ENCODE measurements around the gene LDB2. TPM values are rescaled to one million over a fixed set of nuclear protein-coding genes. Genes with fewer than 3 reads are reported as not detected.
"Not testable (repeated sequence)": the region's sequence is repeated elsewhere in the genome, so short reads cannot be mapped to it uniquely, and the experiment has no call there.

Gene LDB2
- total RNA-seq, 2 donors from 2014 or later, result 30.3 to 45.4 TPM

GRCh38 chr4:16641971-16642370 lies 256.5 kb downstream of the LDB2 start:
- ATAC-seq (peak in 1 of 2 donors; percentile 75), DNase-seq (no peak)
- intact Hi-C loops (cut with DNase I), result no loop called here

- ATAC-seq (no peak), DNase-seq (no peak)
- intact Hi-C loops (cut with DNase I), result no loop called here
Measured at GRCh38 chr4:16636912-16637630, 261.4 kb downstream of the LDB2 start.

GRCh38 chr4:16636304-16636703 lies 262.1 kb downstream of the LDB2 start:
- ATAC-seq (no peak), DNase-seq (no peak)
- intact Hi-C loops (cut with DNase I), result no loop called here

DNA sequence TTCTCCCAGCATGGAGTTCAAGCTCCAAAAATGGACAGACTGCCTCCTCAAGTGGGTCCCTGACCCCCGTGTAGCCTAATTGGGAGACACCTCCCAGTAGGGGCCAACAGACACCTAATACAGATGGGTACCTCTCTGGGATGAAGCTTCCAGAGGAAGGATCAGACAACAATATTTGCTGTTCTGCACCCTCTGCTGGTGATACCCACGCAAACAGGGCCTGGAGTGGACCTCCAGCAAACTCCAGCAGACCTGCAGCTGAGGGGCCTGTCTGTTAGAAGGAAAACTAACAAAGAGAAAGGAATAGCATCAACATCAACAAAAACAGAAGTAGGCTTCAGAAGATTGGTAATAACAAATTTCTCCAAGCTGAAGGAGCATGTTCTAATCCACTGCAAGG lies 269.2 kb downstream of the LDB2 start:
- DNase-seq; ATAC-seq; intact Hi-C loops (cut with DNase I): not testable (repeated sequence)

DNA sequence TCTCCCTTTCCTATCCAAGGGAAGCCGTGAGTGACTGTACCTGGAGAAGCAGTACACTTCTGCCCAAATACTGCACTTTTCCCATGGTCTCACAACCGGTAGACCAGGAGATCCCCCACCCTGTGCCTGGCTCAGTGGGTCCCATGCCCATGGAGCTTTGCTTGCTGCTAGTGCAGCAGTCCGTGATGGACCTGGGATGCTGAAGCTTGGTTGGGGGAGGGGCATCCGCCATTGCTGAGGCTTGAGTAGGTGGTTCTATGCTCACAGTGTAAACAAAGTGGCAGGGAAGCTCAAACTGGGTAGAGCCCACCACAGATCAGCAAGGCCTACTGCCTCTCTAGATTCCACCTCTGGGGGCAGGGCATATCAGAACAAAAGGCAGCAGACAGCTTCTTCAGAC lies 269.6 kb downstream of the LDB2 start:
- intact Hi-C loops (cut with DNase I); ATAC-seq; DNase-seq: not testable (repeated sequence)

- ATAC-seq, result peak in 1 of 2 donors; percentile 56
- intact Hi-C loops (cut with DNase I), result no loop called here
- DNase-seq, result no peak
Measured at GRCh38 chr4:16627999-16628398, 270.4 kb downstream of the LDB2 start.

DNA sequence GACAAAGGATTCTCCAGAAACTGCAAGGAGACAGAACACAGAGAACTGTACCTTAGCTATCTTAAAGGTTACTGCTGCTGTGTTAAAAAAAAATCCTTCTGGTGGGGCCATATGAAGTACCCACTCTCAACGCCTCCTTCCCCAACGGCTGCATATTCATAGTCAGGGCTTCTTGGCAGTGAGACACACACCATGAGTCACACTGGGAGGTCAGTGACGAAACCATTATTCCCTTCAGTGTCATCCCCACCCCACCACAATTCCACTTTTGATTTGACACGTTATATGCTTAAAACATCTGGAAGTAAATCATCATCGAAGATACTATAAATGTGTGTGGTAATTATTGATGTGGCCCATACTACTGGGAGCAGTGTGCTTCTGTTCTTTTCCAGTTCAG lies 271.5 kb downstream of the LDB2 start:
- peak; percentile 53 for DNase-seq
- peak; percentile 76 to 94 for ATAC-seq
- intact Hi-C loops (cut with DNase I), result no loop called here

GRCh38 chr4:16622826-16623225 lies 275.6 kb downstream of the LDB2 start:
- ATAC-seq (no peak), DNase-seq (no peak)
- intact Hi-C loops (cut with DNase I), result no loop called here

- intact Hi-C loops (cut with DNase I), result no loop called here
- no peak for ATAC-seq
- DNase-seq, result no peak
Measured at GRCh38 chr4:16617435-16617834, 281.0 kb downstream of the LDB2 start.

- intact Hi-C loops (cut with DNase I), result no loop called here
- ATAC-seq (no peak), DNase-seq (no peak)
Measured at GRCh38 chr4:16617011-16617410, 281.4 kb downstream of the LDB2 start.

DNA sequence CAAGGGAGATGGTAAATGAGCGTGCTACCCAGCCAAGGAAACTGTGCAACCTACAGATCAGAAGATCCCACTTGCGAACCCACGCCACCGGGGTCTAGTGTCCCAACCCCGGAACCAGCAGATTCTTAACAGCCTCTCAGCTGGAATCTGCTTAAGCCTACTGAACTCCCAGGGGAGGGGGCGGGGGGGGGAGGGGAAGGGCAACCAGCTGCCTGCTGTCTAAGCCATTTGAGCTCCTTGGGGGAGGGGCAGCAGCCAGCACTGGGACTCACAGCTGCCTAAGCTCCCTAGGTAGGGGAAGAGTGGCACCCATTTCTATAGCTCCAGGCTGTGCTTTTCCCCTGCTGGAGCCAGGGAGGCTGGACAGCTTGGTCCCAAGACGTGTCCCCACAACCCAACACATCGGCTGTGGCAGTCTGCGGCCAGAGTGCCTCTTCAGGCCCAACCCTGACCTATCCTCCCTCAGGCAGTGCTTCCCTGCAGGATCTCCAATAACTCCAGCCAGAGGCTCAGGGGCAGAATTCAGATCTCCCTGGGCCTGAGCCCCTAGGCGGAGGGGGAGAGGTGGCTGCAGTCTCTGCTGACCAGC lies 289.2 kb downstream of the LDB2 start:
- no peak for DNase-seq
- intact Hi-C loops (cut with DNase I), result no loop called here
- ATAC-seq, result no peak

GRCh38 chr4:16608611-16609125 lies 289.8 kb downstream of the LDB2 start:
- DNase-seq (no peak), ATAC-seq (no peak)
- intact Hi-C loops (cut with DNase I), result no loop called here

- intact Hi-C loops (cut with DNase I), result no loop called here
- ATAC-seq (peak in 1 of 2 donors; percentile 77), DNase-seq (no peak)
Measured at GRCh38 chr4:16608123-16608522, 290.3 kb downstream of the LDB2 start.

DNA sequence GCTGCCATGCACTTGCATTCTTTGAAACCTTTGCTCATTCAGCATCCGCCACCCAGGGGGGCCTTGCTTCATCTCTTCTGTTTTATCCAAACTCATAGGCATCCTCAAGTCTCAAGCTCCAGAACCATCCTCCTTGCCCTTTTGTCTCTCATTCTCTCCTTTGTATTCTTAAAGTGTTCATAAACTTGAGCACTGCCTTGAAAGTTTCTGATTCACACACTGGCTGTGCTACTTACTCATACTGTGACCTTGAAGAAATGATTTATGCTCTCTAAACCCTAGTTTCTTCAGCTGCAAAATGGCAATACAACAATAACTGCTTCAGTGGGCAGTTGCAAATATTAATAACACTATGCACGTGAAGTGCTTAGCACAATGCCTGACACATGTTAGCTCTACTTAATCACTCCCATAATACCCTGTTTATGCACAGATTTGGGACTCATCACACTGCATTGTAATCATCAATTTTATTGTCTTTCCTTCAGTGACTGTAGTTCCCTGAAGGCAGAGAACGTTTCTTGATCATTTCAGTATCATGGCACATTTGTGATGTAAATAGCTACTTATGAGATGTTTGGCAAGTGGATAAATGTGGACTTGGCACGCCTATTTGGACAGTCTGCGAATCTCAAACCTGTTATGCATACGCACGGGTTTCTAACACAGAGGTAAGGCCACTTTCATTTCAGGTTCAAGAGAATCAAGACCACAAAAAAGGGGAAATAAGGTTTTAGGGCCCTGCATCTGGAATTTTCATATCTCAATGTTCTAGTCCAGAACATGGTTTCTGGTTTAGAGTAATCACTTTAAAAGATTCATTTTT lies 291.0 kb downstream of the LDB2 start:
- DNase-seq (no peak), ATAC-seq (no peak)
- intact Hi-C loops (cut with DNase I), result no loop called here

DNA sequence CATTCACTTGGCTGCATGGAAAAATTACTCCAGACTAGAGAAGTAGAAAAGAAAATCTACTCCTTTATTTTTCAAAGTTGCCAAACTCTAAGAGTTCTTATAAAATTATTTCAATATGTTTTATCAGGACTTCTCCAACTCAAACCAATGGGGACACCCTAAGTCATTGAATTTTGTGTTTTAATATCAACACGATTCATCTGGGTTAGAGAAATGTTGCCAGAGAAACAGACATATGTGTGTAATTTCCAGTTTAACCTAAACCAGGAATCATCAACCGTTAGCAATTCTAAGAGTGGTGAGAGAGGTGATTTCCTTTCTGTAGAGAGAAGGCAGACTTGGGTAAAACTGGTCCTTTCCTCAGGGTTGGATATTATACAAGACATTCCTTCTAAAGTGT lies 291.8 kb downstream of the LDB2 start:
- intact Hi-C loops (cut with DNase I), result no loop called here
- ATAC-seq (no peak), DNase-seq (no peak)

GRCh38 chr4:16603178-16603577 lies 295.3 kb downstream of the LDB2 start:
- ATAC-seq (no peak), DNase-seq (no peak)
- intact Hi-C loops (cut with DNase I), result no loop called here

GRCh38 chr4:16598597-16599206 lies 299.7 kb downstream of the LDB2 start:
- intact Hi-C loops (cut with DNase I), result no loop called here
- DNase-seq, result no peak
- ATAC-seq, result no peak

GRCh38 chr4:16597845-16598596 lies 300.4 kb downstream of the LDB2 start:
- intact Hi-C loops (cut with DNase I), result no loop called here
- DNase-seq (no peak), ATAC-seq (peak in 1 of 2 donors; percentile 36)

- ATAC-seq, result no peak
- intact Hi-C loops (cut with DNase I), result no loop called here
- DNase-seq, result no peak
Measured at GRCh38 chr4:16597443-16597842, 301.0 kb downstream of the LDB2 start.

Measured in left cardiac atrium (tissue), 4 donors.